SK-N-SH (cell line): ENCODE measurements around the gene ALOXE3. TPM values are rescaled to one million over a fixed set of nuclear protein-coding genes. Genes with fewer than 3 reads are reported as not detected.
A peak's percentile ranks its signal among the peaks of the same experiment; 100 is the strongest.

Experiments
- CTCF ChIA-PET: fragments of 300-600, 350-600 bp; formaldehyde crosslinking; extraction: SDS; loops from one replicate; lab custom pipeline; 2021; lab: Yijun Ruan, JAX
- POLR2A ChIA-PET: fragments of 350-600 bp; sonication (Branson Sonifier 250); formaldehyde crosslinking; extraction: SDS; loops from one replicate; lab custom pipeline; 2020; ENCODE audit warnings: antibody characterized with exemption, inconsistent platforms; lab: Yijun Ruan, JAX
- DNase-seq: peaks from one replicate; pipeline ENCODE4 v3.0.0; 2012
- H2AFZ ChIP-seq: fragments of 200-600 bp; sonication (generic); 2 replicates; pipeline ENCODE4 v1.8.1; 2016; ENCODE audit warnings: antibody characterized with exemption, mild to moderate bottlenecking, low read depth
- H3F3A ChIP-seq: fragments of 200-600 bp; sonication (generic); replicated peaks from 2 replicates; pipeline ENCODE3; 2016; ENCODE audit warnings: antibody characterized with exemption, mild to moderate bottlenecking; ENCODE audit not compliant: insufficient read depth
- H3K27ac ChIP-seq, 2 experiments: fragments of 200-500 bp in 1 of 2; fragments of 200-600 bp in 1 of 2; sonication (Bioruptor generic) in 1 of 2; sonication (generic), shearing (Covaris generic) in 1 of 2; 2 replicates each; pipeline versions ENCODE4 v1.5.1 to v1.6.1; 2014 to 2016; ENCODE audit warnings: low read depth in 2 of 2, inconsistent platforms in 1 of 2, low read length in 1 of 2, mild to moderate bottlenecking in 1 of 2, mixed read lengths in 1 of 2
- H3K27me3 ChIP-seq: fragments of 200-600 bp; sonication (generic), shearing (Covaris generic); 2 replicates; pipeline ENCODE4 v1.6.1; 2016; ENCODE audit warnings: mixed run types; ENCODE audit not compliant: insufficient read depth
- H3K36me3 ChIP-seq, 2 experiments: fragments of 200-500 bp in 1 of 2; fragments of 200-600 bp in 1 of 2; sonication (Bioruptor generic) in 1 of 2; sonication (generic) in 1 of 2; replicated peaks in 1 of 2; 2 replicates each; pipeline versions ENCODE3 to v1.5.1; 2014 to 2016; ENCODE audit warnings: low read length in 1 of 2, mild to moderate bottlenecking in 1 of 2; ENCODE audit not compliant: insufficient read depth in 2 of 2, control insufficient read depth in 1 of 2
- H3K4me1 ChIP-seq, 2 experiments: fragments of 200-500 bp in 1 of 2; fragments of 200-600 bp in 1 of 2; sonication (Bioruptor generic) in 1 of 2; sonication (generic), shearing (Covaris generic) in 1 of 2; 2 replicates each; pipeline versions ENCODE4 v1.5.1 to v1.6.1; 2014 to 2016; ENCODE audit warnings: low read depth in 1 of 2, low read length in 1 of 2, mixed run types in 1 of 2; ENCODE audit not compliant: insufficient read depth in 2 of 2, control insufficient read depth in 1 of 2
- H3K4me2 ChIP-seq: fragments of 200-600 bp; sonication (generic), shearing (Covaris generic); 2 replicates; pipeline ENCODE4 v1.6.1; 2017; ENCODE audit warnings: mixed run types
- H3K4me3 ChIP-seq, 2 experiments: fragments of 200-500 bp in 1 of 2; fragments of 200-600 bp in 1 of 2; sonication (Bioruptor generic) in 1 of 2; sonication (generic), shearing (Covaris generic) in 1 of 2; 2 replicates each; pipeline versions ENCODE4 v1.5.1 to v1.8.1; 2014 to 2016; ENCODE audit warnings: low read depth in 2 of 2, inconsistent platforms in 1 of 2, low read length in 1 of 2, mild to moderate bottlenecking in 1 of 2, mixed read lengths in 1 of 2, moderate library complexity in 1 of 2
- H3K79me2 ChIP-seq: fragments of 200-600 bp; sonication (generic); 2 replicates; pipeline ENCODE4 v1.8.1; 2017; ENCODE audit warnings: mild to moderate bottlenecking; ENCODE audit not compliant: insufficient read depth
- H3K9ac ChIP-seq: fragments of 200-600 bp; sonication (generic); 2 replicates; pipeline ENCODE4 v1.6.1; 2017; ENCODE audit warnings: mixed run types
- H3K9me2 ChIP-seq: fragments of 200-600 bp; sonication (generic); 2 replicates; pipeline ENCODE4 v1.6.1; 2017; ENCODE audit warnings: mixed run types
- H3K9me3 ChIP-seq: fragments of 200-600 bp; sonication (generic); 2 replicates; pipeline ENCODE4 v1.6.1; 2017; ENCODE audit warnings: mixed run types, mild to moderate bottlenecking, moderate library complexity
- H4K20me1 ChIP-seq: fragments of 200-600 bp; sonication (generic); 2 replicates; pipeline ENCODE4 v1.6.1; 2017; ENCODE audit warnings: mild to moderate bottlenecking, mixed run types; ENCODE audit not compliant: insufficient read depth
- FOSL2 ChIP-seq: IDR thresholded peaks from 2 replicates; pipeline ENCODE4 v1.4.0; 2012; ENCODE audit warnings: low read depth, mild to moderate bottlenecking, moderate library complexity, borderline replicate concordance
- GATA2 ChIP-seq: sonication (generic); formaldehyde crosslinking; IDR thresholded peaks from 2 replicates; pipeline ENCODE4 v1.5.0; 2020; ENCODE audit warnings: mild to moderate bottlenecking, missing genetic modification reagents
- JUND ChIP-seq: IDR thresholded peaks from 2 replicates; pipeline ENCODE4 v1.4.0; 2012
- MXI1 ChIP-seq: IDR thresholded peaks from 2 replicates; pipeline ENCODE4 v1.6.1; 2012; ENCODE audit warnings: mild to moderate bottlenecking, low read depth, low read length, improper control_type of control experiment
- POLR2AphosphoS5 ChIP-seq: IDR thresholded peaks from 2 replicates; pipeline ENCODE4 v1.6.1; 2012; ENCODE audit warnings: low read depth, low read length
- REST ChIP-seq: IDR thresholded peaks from 2 replicates; pipeline ENCODE4 v1.6.1; 2012; ENCODE audit warnings: mild to moderate bottlenecking, low read depth, low read length, moderate library complexity
- RFX5 ChIP-seq: IDR thresholded peaks from 2 replicates; pipeline ENCODE4 v1.6.1; 2012; ENCODE audit warnings: mild to moderate bottlenecking, improper control_type of control experiment, low read length
- SIN3A ChIP-seq: IDR thresholded peaks from 2 replicates; pipeline ENCODE4 v1.6.1; 2012; ENCODE audit warnings: low read depth, mild to moderate bottlenecking, low read length, moderate library complexity, borderline replicate concordance
- SMC3 ChIP-seq: IDR thresholded peaks from 2 replicates; pipeline ENCODE4 v1.6.1; 2012; ENCODE audit warnings: low read depth, low read length, improper control_type of control experiment
- USF1 ChIP-seq: IDR thresholded peaks from 2 replicates; pipeline ENCODE4 v1.4.0; 2012; ENCODE audit warnings: low read depth, borderline replicate concordance
- USF2 ChIP-seq: fragments of 150-350 bp; IDR thresholded peaks from 2 replicates; pipeline ENCODE4 v1.6.1; 2017; ENCODE audit warnings: antibody characterized with exemption, low read length, low read depth, borderline replicate concordance
- YY1 ChIP-seq: IDR thresholded peaks from 2 replicates; pipeline ENCODE4 v1.4.0; 2012; ENCODE audit warnings: low read depth, mild to moderate bottlenecking
- WGBS: methylation state at CpG from one replicate; pipeline ENCODE4 v1.1.6; 2017; ENCODE audit warnings: low lambda C conversion rate; 5-methylcytosine and 5-hydroxymethylcytosine counted together
- polyA plus RNA-seq, 3 experiments: library from polyadenylated mRNA; depleted of rRNA; stranded (reverse); fragments of >200 nt; gene quantifications; 2 replicates each; pipeline ENCODE4 v1.2.3, GENCODE V29; 2012

ALOXE3 gene
- polyA plus RNA-seq, 1 of the 3 experiments (the other 2 are of a cell fraction): 0.46 TPM

- peak overlapping the region; percentile 100; the same call in 1 of the 2 replicates for H3K9ac ChIP-seq
- H3K27me3 ChIP-seq: no peaks in the 10 kb centered on the region
- TF ChIP-seq USF1: no peak
- no peak for TF ChIP-seq GATA2 (CRISPR knock-in tag)
- no peak for TF ChIP-seq REST
- TF ChIP-seq SIN3A: no peak
- H4K20me1 ChIP-seq: no peaks in the 10 kb centered on the region
- WGBS: 95% methylated on average over 6 of the region's 6 CpGs
- CTCF ChIA-PET: interaction anchor here (0.7 to 1.4 kb wide), 2 partner anchors 43 to 320 kb away, joined by 3 to 7 read pairs; no protein-coding TSS in a partner anchor
- H3K4me2 ChIP-seq: no peak overlapping the region
- H3K79me2 ChIP-seq: peaks cover 30% of the 10 kb centered on the region
- H3K27ac ChIP-seq: peak overlapping the region in 1 of 2 experiments; percentile 79; a peak in 2 of 4 replicates
- H3K9me3 ChIP-seq: no peaks in the 10 kb centered on the region
- peaks cover 25 to 27% of the 10 kb centered on the region in 2 experiments; a peak in 3 of 4 replicates for H3K4me1 ChIP-seq
- POLR2A ChIA-PET: interaction anchor here (0.8 to 1.8 kb wide), 2 partner anchors 9 to 581 kb away, joined by 3 to 36 read pairs; partner anchors contain the start of gene MPDU1
- peak overlapping the region; percentile 98; the same call in 1 of the 2 replicates for H2AFZ ChIP-seq
- no peak for DNase-seq
- H3F3A ChIP-seq: peaks cover 42% of the 10 kb centered on the region
- no peaks in the 10 kb centered on the region for H3K9me2 ChIP-seq
- H3K4me3 ChIP-seq: no peak overlapping the region
- peaks cover 5 to 14% of the 10 kb centered on the region in 2 experiments for H3K36me3 ChIP-seq
Measured at GRCh38 chr17:8164815-8165131, 46.5 kb upstream of the ALOXE3 start.

GRCh38 chr17:8163978-8164814 is 45.9 kb upstream of the ALOXE3 start:
- Histone ChIP-seq H3K79me2 (peaks cover 35% of the 10 kb centered on the region), H3K27me3 (no peaks in the 10 kb centered on the region), H3K9me2 (no peaks in the 10 kb centered on the region), H3K4me3 (no peak overlapping the region), H3F3A (peaks cover 38% of the 10 kb centered on the region), H3K27ac (peak overlapping the region; percentile 66 to 79), H3K9ac (peak overlapping the region; percentile 100), H3K36me3 (peaks cover 5 to 19% of the 10 kb centered on the region in 2 experiments), H2AFZ (peak overlapping the region; percentile 98; the same call in 1 of the 2 replicates), H3K4me1 (peaks cover 25 to 27% of the 10 kb centered on the region in 2 experiments; a peak in 3 of 4 replicates), H3K9me3 (no peaks in the 10 kb centered on the region), H3K4me2 (peak overlapping the region; percentile 77; the same call in 1 of the 2 replicates), H4K20me1 (no peaks in the 10 kb centered on the region)
- CTCF ChIA-PET: interaction anchor here (0.6 to 2.1 kb wide), 5 partner anchors 9 to 319 kb away, joined by 3 to 7 read pairs (median 5); no protein-coding TSS in a partner anchor
- no peak for DNase-seq
- no peak for TF ChIP-seq GATA2 (CRISPR knock-in tag)
- no peak for TF ChIP-seq USF2
- TF ChIP-seq SMC3: no peak
- no peak for TF ChIP-seq RFX5
- no peak for TF ChIP-seq FOSL2
- no peak for TF ChIP-seq POLR2AphosphoS5
- no peak for TF ChIP-seq JUND
- TF ChIP-seq MXI1: no peak
- no peak for TF ChIP-seq YY1
- POLR2A ChIA-PET: interaction anchor here (0.8 to 1.8 kb wide), 4 partner anchors 9 to 580 kb away, joined by 3 to 36 read pairs (median 4); partner anchors contain the start of gene MPDU1
- 60% methylated on average over 13 of the region's 13 CpGs for WGBS
